Measurements from ENCODE around the gene TCF21.
"Not testable (repeated sequence)": the region's sequence is repeated elsewhere in the genome, so short reads cannot be mapped to it uniquely, and the experiment has no call there.

DNA sequence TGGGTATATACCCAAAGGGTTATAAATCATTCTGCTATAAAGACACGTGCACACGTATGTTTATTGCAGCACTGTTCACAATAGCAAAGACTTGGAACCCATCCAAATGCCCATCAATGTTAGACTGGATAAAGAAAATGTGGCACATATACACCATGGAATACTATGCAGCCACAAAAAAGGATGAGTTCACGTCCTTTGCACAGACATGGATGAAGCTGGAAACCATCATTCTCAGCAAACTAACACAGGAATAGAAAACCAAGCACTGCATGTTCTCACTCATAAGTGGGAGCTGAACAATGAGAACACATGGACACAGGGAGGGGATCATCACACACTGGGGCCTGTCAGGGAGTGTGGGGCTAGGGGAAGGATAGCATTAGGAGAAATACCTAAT lies 47.4 kb downstream of the TCF21 start:
- TF ChIP-seq, protein P1, sequence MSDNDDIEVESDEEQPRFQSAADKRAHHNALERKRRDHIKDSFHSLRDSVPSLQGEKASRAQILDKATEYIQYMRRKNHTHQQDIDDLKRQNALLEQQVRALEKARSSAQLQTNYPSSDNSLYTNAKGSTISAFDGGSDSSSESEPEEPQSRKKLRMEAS (IDR thresholded peaks at IDR 0.05; ENCODE audit: low read depth, low read length) = not testable (repeated sequence)
- TF ChIP-seq SUZ12 (IDR thresholded peaks at IDR 0.05; ENCODE audit: unreplicated experiment); CEBPB (IDR thresholded peaks at IDR 0.05; ENCODE audit: borderline replicate concordance in 1 of 2, low read depth in 2 of 2, low read length in 2 of 2); SIN3A (IDR thresholded peaks at IDR 0.05; ENCODE audit: low read depth, low read length); EP300 (IDR thresholded peaks at IDR 0.05; ENCODE audit: borderline replicate concordance in 1 of 2, control insufficient read depth in 1 of 2, low read depth in 2 of 2, low read length in 2 of 2); HDAC6 (IDR thresholded peaks at IDR 0.05; ENCODE audit: unreplicated experiment); KDM1A (IDR thresholded peaks at IDR 0.05; ENCODE audit: borderline replicate concordance); TCF12 (IDR thresholded peaks at IDR 0.05; ENCODE audit: low read depth, low read length); SREBF1 (IDR thresholded peaks at IDR 0.05; ENCODE audit: low read length); POLR2A (IDR thresholded peaks at IDR 0.05; ENCODE audit: low read depth, low read length); EZH2 (IDR thresholded peaks at IDR 0.05; ENCODE audit: borderline replicate concordance, control insufficient read depth, low read depth, low read length): not testable (repeated sequence)
- TF ChIP-seq, protein P2, sequence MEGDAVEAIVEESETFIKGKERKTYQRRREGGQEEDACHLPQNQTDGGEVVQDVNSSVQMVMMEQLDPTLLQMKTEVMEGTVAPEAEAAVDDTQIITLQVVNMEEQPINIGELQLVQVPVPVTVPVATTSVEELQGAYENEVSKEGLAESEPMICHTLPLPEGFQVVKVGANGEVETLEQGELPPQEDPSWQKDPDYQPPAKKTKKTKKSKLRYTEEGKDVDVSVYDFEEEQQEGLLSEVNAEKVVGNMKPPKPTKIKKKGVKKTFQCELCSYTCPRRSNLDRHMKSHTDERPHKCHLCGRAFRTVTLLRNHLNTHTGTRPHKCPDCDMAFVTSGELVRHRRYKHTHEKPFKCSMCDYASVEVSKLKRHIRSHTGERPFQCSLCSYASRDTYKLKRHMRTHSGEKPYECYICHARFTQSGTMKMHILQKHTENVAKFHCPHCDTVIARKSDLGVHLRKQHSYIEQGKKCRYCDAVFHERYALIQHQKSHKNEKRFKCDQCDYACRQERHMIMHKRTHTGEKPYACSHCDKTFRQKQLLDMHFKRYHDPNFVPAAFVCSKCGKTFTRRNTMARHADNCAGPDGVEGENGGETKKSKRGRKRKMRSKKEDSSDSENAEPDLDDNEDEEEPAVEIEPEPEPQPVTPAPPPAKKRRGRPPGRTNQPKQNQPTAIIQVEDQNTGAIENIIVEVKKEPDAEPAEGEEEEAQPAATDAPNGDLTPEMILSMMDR (IDR thresholded peaks at IDR 0.05 in 2 of 3, conservative IDR thresholded peaks at IDR 0.05 in 1 of 3; ENCODE audit: control insufficient read depth in 2 of 3, extremely low read depth in 1 of 3, insufficient read depth in 1 of 3, low read depth in 3 of 3, low read length in 3 of 3) = not testable (repeated sequence)
- TF ChIP-seq, protein P3, sequence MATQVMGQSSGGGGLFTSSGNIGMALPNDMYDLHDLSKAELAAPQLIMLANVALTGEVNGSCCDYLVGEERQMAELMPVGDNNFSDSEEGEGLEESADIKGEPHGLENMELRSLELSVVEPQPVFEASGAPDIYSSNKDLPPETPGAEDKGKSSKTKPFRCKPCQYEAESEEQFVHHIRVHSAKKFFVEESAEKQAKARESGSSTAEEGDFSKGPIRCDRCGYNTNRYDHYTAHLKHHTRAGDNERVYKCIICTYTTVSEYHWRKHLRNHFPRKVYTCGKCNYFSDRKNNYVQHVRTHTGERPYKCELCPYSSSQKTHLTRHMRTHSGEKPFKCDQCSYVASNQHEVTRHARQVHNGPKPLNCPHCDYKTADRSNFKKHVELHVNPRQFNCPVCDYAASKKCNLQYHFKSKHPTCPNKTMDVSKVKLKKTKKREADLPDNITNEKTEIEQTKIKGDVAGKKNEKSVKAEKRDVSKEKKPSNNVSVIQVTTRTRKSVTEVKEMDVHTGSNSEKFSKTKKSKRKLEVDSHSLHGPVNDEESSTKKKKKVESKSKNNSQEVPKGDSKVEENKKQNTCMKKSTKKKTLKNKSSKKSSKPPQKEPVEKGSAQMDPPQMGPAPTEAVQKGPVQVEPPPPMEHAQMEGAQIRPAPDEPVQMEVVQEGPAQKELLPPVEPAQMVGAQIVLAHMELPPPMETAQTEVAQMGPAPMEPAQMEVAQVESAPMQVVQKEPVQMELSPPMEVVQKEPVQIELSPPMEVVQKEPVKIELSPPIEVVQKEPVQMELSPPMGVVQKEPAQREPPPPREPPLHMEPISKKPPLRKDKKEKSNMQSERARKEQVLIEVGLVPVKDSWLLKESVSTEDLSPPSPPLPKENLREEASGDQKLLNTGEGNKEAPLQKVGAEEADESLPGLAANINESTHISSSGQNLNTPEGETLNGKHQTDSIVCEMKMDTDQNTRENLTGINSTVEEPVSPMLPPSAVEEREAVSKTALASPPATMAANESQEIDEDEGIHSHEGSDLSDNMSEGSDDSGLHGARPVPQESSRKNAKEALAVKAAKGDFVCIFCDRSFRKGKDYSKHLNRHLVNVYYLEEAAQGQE (IDR thresholded peaks at IDR 0.05; ENCODE audit: low read depth, low read length) = not testable (repeated sequence)

Measured in GM12878 (cell line).